ENCODE measurements around the gene PELO.
"Not testable (repeated sequence)": the region's sequence is repeated elsewhere in the genome, so short reads cannot be mapped to it uniquely, and the experiment has no call there.

Gene PELO

DNA sequence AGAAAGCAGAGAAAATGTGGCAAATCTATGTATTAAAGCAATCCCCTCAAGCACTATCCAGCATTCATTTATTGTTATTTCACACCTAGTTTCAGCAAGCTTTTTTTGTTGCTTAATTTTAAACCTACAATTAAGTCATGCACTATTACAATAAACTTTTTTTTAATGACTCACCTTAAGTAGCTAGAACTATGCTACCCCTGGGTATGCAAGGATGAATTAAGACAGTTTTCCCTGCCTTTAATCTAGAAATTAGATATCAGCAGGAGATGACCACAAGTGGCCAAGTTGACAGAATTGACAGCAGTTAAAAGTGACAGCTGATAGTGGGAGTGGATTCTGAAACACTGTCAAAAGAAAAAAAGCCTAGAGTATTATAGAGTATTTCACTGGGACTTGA, 20.0 kb downstream of the PELO start:
- Histone ChIP-seq H3K27me3 (replicated peaks; ENCODE audit: control insufficient read depth, insufficient read depth, low read length, poor library complexity, severe bottlenecking) (no peaks in the 10 kb centered on the region), H3K4me1 (ENCODE audit: control insufficient read depth, insufficient read depth, low read length, poor library complexity, severe bottlenecking) (peaks cover 3% of the 10 kb centered on the region), H3K27ac (ENCODE audit: insufficient read depth, low read length, poor library complexity, severe bottlenecking) (no peak overlapping the region), H3K4me3 (ENCODE audit: insufficient read depth, low read depth, low read length, poor library complexity, severe bottlenecking) (no peak overlapping the region), H3K36me3 (ENCODE audit: control insufficient read depth, insufficient read depth, low read length) (no peaks in the 10 kb centered on the region), H3K9me3 (ENCODE audit: control insufficient read depth, low read length) (no peaks in the 10 kb centered on the region)
- no peak for DNase-seq

DNA sequence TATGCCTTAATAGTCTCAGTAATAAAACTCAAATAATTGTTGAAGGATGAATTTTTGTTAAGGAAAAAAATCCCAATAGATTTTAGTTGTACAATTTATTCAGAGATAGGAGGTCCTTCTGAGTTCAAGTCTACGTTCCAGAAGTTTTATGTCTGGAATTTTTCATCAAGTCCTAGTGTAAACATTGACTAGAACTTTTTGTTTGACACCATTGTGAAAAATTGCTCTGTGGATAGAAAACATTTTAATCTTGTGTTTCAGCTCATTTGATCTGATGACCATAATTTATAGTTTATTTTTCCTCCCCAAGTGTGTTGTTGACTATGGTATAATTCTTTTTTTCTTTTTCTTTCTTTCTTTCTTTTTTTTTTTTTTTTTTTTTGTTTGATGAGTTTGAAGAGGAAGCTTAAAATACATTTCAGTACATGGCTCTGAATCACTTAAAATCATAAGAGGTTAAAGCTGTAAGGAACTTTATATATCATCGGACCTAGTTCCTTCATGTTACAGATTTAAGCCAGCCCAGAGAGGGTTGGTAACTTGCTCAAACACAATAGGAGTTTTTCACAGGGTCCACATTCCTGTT, 20.7 kb downstream of the PELO start:
- no peak overlapping the region for H3K4me3 ChIP-seq (ENCODE audit: insufficient read depth, low read depth, low read length, poor library complexity, severe bottlenecking)
- no peaks in the 10 kb centered on the region for H3K27me3 ChIP-seq (replicated peaks; ENCODE audit: control insufficient read depth, insufficient read depth, low read length, poor library complexity, severe bottlenecking)
- no peaks in the 10 kb centered on the region for H3K36me3 ChIP-seq (ENCODE audit: control insufficient read depth, insufficient read depth, low read length)
- H3K4me1 ChIP-seq (ENCODE audit: control insufficient read depth, insufficient read depth, low read length, poor library complexity, severe bottlenecking) = no peaks in the 10 kb centered on the region
- H3K27ac ChIP-seq (ENCODE audit: insufficient read depth, low read length, poor library complexity, severe bottlenecking) = no peak overlapping the region
- DNase-seq = no peak
- no peaks in the 10 kb centered on the region for H3K9me3 ChIP-seq (ENCODE audit: control insufficient read depth, low read length)

DNA sequence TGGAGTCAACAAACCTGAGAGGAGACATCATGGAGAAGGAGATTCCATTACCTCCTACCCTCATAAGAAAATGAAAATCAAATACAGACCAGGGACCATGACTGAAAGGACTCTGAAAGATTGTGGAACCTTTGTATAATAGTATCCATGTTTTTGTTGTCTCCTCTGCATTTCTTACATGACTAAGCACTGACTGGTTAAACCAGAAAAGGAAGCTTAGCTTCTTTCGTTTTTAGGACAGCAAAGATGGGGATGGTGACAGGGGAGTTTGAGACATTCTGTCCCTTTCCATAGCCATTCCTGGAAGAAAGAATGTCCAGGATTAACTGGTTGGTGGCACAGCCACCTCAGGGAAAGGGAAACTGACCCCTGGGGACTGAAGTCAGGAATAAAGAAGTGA, 22.2 kb downstream of the PELO start:
- no peak overlapping the region for H3K4me3 ChIP-seq (ENCODE audit: insufficient read depth, low read depth, low read length, poor library complexity, severe bottlenecking)
- H3K27ac ChIP-seq (ENCODE audit: insufficient read depth, low read length, poor library complexity, severe bottlenecking) = no peak overlapping the region
- no peaks in the 10 kb centered on the region for H3K27me3 ChIP-seq (replicated peaks; ENCODE audit: control insufficient read depth, insufficient read depth, low read length, poor library complexity, severe bottlenecking)
- H3K36me3 ChIP-seq (ENCODE audit: control insufficient read depth, insufficient read depth, low read length) = no peaks in the 10 kb centered on the region
- DNase-seq = no peak
- H3K9me3 ChIP-seq (ENCODE audit: control insufficient read depth, low read length) = no peaks in the 10 kb centered on the region
- no peaks in the 10 kb centered on the region for H3K4me1 ChIP-seq (ENCODE audit: control insufficient read depth, insufficient read depth, low read length, poor library complexity, severe bottlenecking)

DNA sequence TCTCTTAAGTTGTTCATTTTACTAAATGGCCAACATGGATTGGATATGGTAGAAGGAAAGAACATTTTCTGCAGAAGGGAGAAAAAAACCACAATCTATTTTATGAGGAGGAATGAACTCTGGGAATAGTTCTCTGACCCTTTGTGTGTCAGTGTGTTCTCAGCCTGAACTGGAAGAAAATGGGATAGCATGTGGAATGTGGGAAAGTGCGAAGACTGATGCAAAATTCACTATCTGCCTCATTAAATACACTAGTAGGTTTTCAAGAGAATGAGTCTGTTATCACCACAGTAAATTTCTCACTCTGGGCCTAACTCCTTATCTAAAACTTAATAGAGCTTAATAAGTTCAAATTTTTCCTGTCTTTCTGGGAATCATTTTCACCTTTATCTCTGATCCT, 22.7 kb downstream of the PELO start:
- DNase-seq = no peak
- H3K27me3 ChIP-seq (replicated peaks; ENCODE audit: control insufficient read depth, insufficient read depth, low read length, poor library complexity, severe bottlenecking) = no peaks in the 10 kb centered on the region
- H3K4me3 ChIP-seq (ENCODE audit: insufficient read depth, low read depth, low read length, poor library complexity, severe bottlenecking) = no peak overlapping the region
- no peaks in the 10 kb centered on the region for H3K9me3 ChIP-seq (ENCODE audit: control insufficient read depth, low read length)
- H3K4me1 ChIP-seq (ENCODE audit: control insufficient read depth, insufficient read depth, low read length, poor library complexity, severe bottlenecking) = no peaks in the 10 kb centered on the region
- no peak overlapping the region for H3K27ac ChIP-seq (ENCODE audit: insufficient read depth, low read length, poor library complexity, severe bottlenecking)
- H3K36me3 ChIP-seq (ENCODE audit: control insufficient read depth, insufficient read depth, low read length) = no peaks in the 10 kb centered on the region

DNA sequence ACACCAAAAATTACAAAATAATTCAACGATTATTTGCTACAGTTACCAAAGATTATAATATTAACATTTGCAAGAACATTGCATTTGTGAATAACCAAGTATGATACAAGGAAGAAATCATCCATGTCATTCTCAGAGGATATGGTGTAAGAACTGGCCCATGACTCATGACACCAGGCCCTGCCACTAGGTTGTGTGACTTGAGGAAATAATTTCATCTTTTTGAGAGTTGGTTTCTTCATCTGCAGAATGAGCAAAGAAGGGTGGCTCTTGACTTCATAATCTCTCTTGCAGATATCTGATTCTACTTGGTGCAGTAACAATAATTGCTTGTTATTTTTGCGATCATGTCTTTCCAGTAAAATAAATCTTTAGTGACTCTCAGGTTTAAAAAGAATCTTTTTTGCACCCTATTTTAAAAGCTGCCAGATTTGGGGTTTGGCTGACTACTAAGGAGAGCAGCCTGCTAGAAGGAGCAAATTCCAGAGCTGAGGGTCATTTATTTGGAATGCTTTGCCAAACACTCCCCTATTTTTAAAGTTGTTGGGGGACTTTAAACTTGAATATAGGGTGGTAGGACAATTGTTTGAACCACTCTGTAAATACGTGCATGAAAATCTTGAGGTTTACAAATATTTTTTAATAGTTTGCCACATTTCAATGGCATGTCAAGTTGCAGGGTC, 23.5 kb downstream of the PELO start:
- no peaks in the 10 kb centered on the region for H3K4me1 ChIP-seq (ENCODE audit: control insufficient read depth, insufficient read depth, low read length, poor library complexity, severe bottlenecking)

DNA sequence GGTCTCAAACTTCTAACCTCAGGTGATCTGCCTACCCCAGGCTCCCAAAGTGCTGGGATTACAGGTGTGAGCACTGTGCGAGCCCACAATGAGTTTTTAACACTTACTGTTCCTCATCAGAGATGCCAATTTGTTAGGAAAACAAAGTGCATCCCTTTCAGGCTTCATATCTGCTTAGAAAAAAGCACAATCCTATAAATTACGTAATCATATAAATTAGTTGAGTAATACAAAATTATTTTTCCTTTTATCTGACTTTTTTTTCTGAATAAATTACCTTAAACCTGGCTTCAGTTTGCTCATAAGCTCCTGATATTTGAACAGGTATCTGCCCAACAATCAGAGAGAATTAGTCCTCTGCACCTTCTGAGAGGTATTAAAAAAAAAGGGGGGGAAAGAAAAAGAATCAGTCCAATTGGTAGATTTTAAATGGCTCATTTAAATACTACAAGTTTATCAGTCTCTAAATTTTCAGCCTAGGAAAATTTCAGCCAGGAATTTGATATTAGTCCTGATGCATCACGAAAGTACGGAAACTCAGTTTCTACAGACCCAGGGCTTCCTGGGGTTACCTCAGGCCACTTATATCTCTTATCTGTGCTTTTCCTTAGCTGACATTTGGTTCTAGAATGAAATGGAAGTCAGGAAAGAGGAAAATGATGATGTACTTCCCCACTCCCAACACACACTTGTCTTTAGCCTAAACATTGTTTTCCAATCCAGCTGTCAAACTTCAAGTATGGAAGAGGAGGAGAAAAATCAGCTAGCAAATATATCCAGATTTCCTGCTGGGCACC, 26.8 kb downstream of the PELO start:
- no peaks in the 10 kb centered on the region for H3K36me3 ChIP-seq (ENCODE audit: control insufficient read depth, insufficient read depth, low read length)
- H3K4me3 ChIP-seq (ENCODE audit: insufficient read depth, low read depth, low read length, poor library complexity, severe bottlenecking) = no peak overlapping the region
- H3K27me3 ChIP-seq (replicated peaks; ENCODE audit: control insufficient read depth, insufficient read depth, low read length, poor library complexity, severe bottlenecking) = no peaks in the 10 kb centered on the region
- DNase-seq = no peak
- no peaks in the 10 kb centered on the region for H3K9me3 ChIP-seq (ENCODE audit: control insufficient read depth, low read length)
- no peaks in the 10 kb centered on the region for H3K4me1 ChIP-seq (ENCODE audit: control insufficient read depth, insufficient read depth, low read length, poor library complexity, severe bottlenecking)
- no peak overlapping the region for H3K27ac ChIP-seq (ENCODE audit: insufficient read depth, low read length, poor library complexity, severe bottlenecking)

More for the DNA sequence above, 23.5 kb downstream of the PELO start:
- no peak overlapping the region for H3K4me3 ChIP-seq (ENCODE audit: insufficient read depth, low read depth, low read length, poor library complexity, severe bottlenecking)
- H3K36me3 ChIP-seq (ENCODE audit: control insufficient read depth, insufficient read depth, low read length) = no peaks in the 10 kb centered on the region
- no peaks in the 10 kb centered on the region for H3K9me3 ChIP-seq (ENCODE audit: control insufficient read depth, low read length)
- no peak overlapping the region for H3K27ac ChIP-seq (ENCODE audit: insufficient read depth, low read length, poor library complexity, severe bottlenecking)
- no peak for DNase-seq
- no peaks in the 10 kb centered on the region for H3K27me3 ChIP-seq (replicated peaks; ENCODE audit: control insufficient read depth, insufficient read depth, low read length, poor library complexity, severe bottlenecking)

DNA sequence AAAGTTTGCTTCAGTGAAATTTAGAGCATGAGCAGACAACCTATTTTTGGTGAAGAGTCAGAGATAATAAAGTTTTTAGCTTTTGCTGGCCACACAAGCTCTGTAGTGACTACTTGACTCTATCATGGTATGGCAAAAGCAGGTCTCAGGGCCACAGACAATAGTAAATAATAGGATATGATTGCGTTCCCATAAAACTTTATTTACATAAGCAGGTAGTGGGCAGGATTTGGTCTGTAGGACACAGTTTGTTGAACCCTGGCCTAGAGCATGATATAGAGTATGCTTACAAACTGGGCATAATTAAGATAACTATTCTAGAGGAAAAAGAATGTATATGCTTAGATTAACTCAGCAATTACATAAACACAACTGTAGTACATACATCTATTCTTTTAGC, 30.1 kb downstream of the PELO start:
- Histone ChIP-seq H3K36me3 (ENCODE audit: control insufficient read depth, insufficient read depth, low read length) (no peaks in the 10 kb centered on the region), H3K4me1 (ENCODE audit: control insufficient read depth, insufficient read depth, low read length, poor library complexity, severe bottlenecking) (no peaks in the 10 kb centered on the region), H3K27me3 (replicated peaks; ENCODE audit: control insufficient read depth, insufficient read depth, low read length, poor library complexity, severe bottlenecking) (no peaks in the 10 kb centered on the region), H3K4me3 (ENCODE audit: insufficient read depth, low read depth, low read length, poor library complexity, severe bottlenecking) (no peak overlapping the region), H3K27ac (ENCODE audit: insufficient read depth, low read length, poor library complexity, severe bottlenecking) (no peak overlapping the region), H3K9me3 (ENCODE audit: control insufficient read depth, low read length) (no peaks in the 10 kb centered on the region)
- DNase-seq = no peak

GRCh38 chr5:52818360-52818759, 30.6 kb downstream of the PELO start:
- Histone ChIP-seq H3K9me3 (ENCODE audit: control insufficient read depth, low read length) (no peaks in the 10 kb centered on the region), H3K4me3 (ENCODE audit: insufficient read depth, low read depth, low read length, poor library complexity, severe bottlenecking) (no peak overlapping the region), H3K27me3 (replicated peaks; ENCODE audit: control insufficient read depth, insufficient read depth, low read length, poor library complexity, severe bottlenecking) (no peaks in the 10 kb centered on the region), H3K27ac (ENCODE audit: insufficient read depth, low read length, poor library complexity, severe bottlenecking) (no peak overlapping the region), H3K36me3 (ENCODE audit: control insufficient read depth, insufficient read depth, low read length) (no peaks in the 10 kb centered on the region), H3K4me1 (ENCODE audit: control insufficient read depth, insufficient read depth, low read length, poor library complexity, severe bottlenecking) (no peaks in the 10 kb centered on the region)
- no peak for DNase-seq

DNA sequence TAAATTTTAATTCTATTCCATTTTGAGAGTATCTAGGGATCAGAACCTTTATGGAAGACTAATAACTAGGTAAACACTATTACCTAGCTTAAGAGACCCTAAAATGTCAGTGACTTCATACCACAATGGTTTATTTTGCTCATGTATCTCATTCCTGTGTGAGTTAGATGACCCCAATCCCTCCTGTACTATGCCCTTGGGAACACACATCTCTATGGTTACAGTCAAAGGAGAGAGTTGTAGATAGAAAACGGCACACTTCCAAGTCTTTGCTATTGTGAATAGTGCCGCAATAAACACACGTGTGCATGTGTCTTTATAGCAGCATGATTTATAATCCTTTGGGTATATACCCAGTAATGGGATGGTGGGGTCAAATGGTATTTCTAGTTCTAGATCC, 31.1 kb downstream of the PELO start:
- H3K9me3 ChIP-seq (ENCODE audit: control insufficient read depth, low read length); H3K36me3 ChIP-seq (ENCODE audit: control insufficient read depth, insufficient read depth, low read length); DNase-seq; H3K4me1 ChIP-seq (ENCODE audit: control insufficient read depth, insufficient read depth, low read length, poor library complexity, severe bottlenecking); H3K4me3 ChIP-seq (ENCODE audit: insufficient read depth, low read depth, low read length, poor library complexity, severe bottlenecking); H3K27ac ChIP-seq (ENCODE audit: insufficient read depth, low read length, poor library complexity, severe bottlenecking); H3K27me3 ChIP-seq (replicated peaks; ENCODE audit: control insufficient read depth, insufficient read depth, low read length, poor library complexity, severe bottlenecking): not testable (repeated sequence)

DNA sequence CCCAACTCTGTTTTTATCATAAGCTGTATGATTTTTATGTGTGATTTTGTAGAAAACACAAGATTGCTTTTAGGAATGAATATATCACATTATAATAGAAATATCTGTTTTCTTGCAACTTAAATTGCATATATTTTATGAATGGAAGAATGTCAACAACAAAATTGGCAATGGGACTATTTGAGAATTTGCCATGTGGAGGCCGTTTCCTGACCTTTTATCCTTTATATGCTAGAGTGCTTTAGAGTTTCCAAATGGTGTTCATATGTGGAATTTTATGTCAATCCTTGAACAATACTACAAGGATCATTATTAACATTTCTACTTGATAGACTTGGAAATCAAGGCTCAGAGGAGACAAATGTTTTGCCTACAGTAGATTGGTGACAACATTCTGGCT, 34.2 kb downstream of the PELO start:
- no peak overlapping the region for H3K27ac ChIP-seq (ENCODE audit: insufficient read depth, low read length, poor library complexity, severe bottlenecking)
- no peaks in the 10 kb centered on the region for H3K27me3 ChIP-seq (replicated peaks; ENCODE audit: control insufficient read depth, insufficient read depth, low read length, poor library complexity, severe bottlenecking)
- no peaks in the 10 kb centered on the region for H3K36me3 ChIP-seq (ENCODE audit: control insufficient read depth, insufficient read depth, low read length)
- no peak for DNase-seq
- H3K4me1 ChIP-seq (ENCODE audit: control insufficient read depth, insufficient read depth, low read length, poor library complexity, severe bottlenecking) = no peaks in the 10 kb centered on the region
- no peak overlapping the region for H3K4me3 ChIP-seq (ENCODE audit: insufficient read depth, low read depth, low read length, poor library complexity, severe bottlenecking)
- H3K9me3 ChIP-seq (ENCODE audit: control insufficient read depth, low read length) = no peaks in the 10 kb centered on the region

Data from effector memory CD4-positive, alpha-beta T cell (primary cell).